GM21825 (cell line): Measurements from ENCODE around the gene OR10P1.

Experiments used
- ATAC-seq: cut with Tn5 transposase; IDR thresholded peaks from one replicate; pipeline ENCODE4 v1.9.1; 2021; ENCODE audit warnings: mild to moderate bottlenecking, moderate library complexity; ENCODE audit not compliant: unreplicated experiment

The OR10P1 gene

DNA sequence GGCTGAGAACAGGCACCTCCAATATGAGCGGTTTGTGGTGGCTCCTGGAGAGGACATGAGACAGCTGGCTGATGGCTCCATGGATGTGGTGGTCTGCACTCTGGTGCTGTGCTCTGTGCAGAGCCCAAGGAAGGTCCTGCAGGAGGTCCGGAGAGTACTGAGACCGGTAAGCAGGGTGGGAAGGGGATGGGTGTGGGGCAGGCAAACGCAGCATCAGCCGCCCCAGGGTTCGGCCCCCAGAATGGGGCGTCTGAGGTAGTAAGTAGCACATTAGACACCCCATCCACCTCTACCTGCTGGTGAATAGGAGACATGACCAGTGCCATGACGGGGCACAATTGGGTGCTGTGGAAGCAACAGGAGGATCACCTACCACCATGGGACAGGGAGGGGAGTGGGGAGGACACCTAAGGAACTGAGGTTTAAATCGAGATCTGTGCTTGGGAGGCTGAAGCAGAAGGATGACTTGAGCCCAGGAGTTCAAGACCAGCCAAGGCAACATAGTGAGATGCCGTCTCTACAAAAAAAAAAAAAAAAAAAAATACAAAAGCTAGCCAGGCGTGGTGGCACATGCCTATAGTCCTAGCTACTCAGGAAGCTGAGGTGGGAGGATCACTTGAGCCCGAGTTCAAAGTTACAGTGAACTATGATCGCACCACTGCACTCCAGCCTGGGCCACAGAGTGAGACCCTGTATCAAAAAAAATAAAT, 45.5 kb downstream of the OR10P1 start:
- no peak for ATAC-seq

DNA sequence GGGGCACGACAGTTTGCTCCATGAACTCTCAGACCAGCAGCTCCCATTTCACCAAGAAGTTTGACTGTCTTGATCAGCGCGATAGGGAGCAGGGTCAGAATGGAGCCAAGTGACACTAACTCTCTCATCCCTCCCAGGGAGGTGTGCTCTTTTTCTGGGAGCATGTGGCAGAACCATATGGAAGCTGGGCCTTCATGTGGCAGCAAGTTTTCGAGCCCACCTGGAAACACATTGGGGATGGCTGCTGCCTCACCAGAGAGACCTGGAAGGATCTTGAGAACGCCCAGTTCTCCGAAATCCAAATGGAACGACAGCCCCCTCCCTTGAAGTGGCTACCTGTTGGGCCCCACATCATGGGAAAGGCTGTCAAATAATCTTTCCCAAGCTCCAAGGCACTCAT, 47.0 kb downstream of the OR10P1 start:
- no peak for ATAC-seq

DNA sequence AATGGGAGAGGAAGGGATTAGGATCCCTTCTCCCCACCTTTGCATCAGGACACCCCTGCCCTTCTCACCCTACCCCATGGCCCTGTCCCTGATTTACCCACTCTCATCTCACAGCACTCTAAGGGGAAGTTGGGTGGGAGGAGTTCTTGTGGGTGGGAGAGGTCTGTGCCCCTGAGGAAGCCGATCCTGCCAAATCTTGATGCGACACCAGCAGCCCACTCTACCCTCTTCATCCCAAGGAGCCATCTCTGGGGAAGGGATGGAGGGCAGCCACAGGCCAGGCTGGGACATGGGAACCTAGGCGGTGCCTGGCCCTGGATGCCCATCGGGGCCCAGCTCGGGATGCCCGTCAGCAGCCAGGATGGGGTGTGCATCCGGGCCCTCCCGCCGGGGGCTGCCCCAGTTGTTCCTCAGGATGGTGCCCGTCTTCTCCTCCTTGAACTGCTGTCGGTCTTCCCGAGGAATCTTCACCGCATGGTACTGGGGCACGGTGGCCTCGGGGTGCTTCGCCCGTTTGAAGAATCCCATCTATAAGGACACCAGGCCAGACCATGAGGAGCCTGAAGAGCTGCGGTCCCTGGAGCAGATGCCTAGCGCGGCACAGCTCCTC, 48.2 kb downstream of the OR10P1 start:
- no peak for ATAC-seq

DNA sequence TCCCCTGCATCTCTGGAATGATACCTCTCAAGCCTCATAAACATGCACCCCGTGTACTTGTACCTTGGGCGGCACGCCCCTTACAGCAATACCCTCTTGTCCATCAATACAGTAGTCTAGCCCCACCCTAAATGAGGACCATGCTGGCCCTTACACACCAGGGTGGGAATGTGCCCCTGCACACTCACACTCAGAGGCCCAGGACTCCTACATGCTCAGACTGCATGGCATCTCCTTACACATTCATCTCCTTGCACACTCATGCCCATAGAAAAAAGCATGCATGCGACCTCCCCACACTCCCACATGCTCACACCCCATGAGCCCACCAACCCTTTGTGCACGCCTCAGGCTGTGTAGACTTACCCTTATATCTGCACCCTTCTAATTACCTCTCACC, 49.0 kb downstream of the OR10P1 start:
- ATAC-seq = no peak

DNA sequence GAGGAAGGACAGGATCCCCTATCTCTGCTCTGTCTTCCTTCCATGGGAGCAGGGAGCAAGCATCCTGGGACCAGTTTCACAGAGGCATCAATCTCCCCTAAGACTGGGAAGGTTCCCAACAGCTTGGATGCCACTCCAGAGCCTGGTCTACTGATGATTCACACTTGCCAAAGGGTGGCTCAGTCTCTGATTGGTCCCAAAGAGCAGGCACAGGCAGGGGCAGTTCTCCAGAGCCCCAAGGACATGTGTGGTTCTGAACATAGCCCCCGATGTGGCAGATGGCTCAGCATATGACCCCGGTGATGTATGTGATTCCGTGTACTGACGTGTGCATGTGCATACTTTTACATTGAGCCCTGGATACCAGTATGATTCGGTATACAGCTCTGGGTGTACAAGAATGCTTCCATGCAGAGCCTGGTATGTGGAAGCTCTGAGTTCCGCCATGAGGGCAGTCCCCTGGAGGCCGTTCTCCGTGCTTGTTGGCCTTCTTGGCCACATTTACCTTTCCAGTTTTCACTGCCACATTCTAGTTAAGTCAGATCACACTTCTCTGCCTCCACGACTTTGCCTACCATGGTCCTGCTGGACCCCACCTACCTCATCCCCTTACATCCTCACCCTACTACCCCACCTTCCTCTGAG, 49.8 kb downstream of the OR10P1 start:
- no peak for ATAC-seq
